ENCODE data around the gene CDKAL1.

DNA sequence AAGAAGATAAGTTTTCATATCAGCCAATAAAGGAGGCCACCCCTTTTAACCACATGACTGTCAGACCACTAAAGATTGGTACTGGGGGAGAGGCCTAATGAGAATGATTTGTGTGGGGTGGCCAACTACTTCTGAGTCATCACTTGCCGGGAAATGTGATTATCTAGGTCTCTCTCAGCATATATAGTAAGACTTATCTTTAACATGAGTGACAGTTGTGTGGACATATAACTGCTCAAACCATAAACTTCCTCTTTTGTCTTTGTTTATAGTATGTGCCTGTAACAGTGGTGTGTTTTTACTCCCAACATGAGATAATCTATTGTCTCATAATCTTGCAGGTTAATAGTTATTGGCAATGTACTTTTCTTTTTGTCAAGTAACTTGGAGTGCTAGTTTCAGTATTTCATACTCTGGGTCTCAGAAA is 312.4 kb downstream of the CDKAL1 start:
- TF ChIP-seq GATA3 (IDR thresholded peaks at IDR 0.05; ENCODE audit: low read depth, low read length) (no peak), GATA2 (IDR thresholded peaks at IDR 0.05; ENCODE audit: low read depth, low read length) (no peak)

All from SH-SY5Y (cell line).